Mesenchymal stem cell (in vitro differentiated cells and primary cell): Measurements from ENCODE around the gene P2RX3.

Experiments
- DNase-seq: peaks from one replicate; pipeline ENCODE4 v3.0.0-alpha.2; 2013
- H2AFZ ChIP-seq: one replicate; pipeline ENCODE4 v1.6.1; 2013; ENCODE audit warnings: low read depth, mild to moderate bottlenecking, control low read depth, inconsistent platforms, low read length, moderate library complexity
- H2AK5ac ChIP-seq: 2 replicates; pipeline ENCODE4 v1.6.1; 2013; ENCODE audit warnings: low read length, moderate library complexity, mild to moderate bottlenecking, inconsistent platforms; ENCODE audit not compliant: severe bottlenecking
- H2BK120ac ChIP-seq: one replicate; pipeline ENCODE4 v1.6.1; 2013; ENCODE audit warnings: low read depth, mild to moderate bottlenecking, inconsistent platforms, low read length, moderate library complexity
- H2BK12ac ChIP-seq, 2 experiments: one replicate each; pipeline ENCODE4 v1.6.1; 2013; ENCODE audit warnings: inconsistent platforms in 2 of 2, low read length in 2 of 2, mild to moderate bottlenecking in 2 of 2, moderate library complexity in 2 of 2, control low read depth in 1 of 2
- H2BK15ac ChIP-seq: one replicate; pipeline ENCODE4 v1.6.1; 2013; ENCODE audit warnings: mild to moderate bottlenecking, low read depth, inconsistent platforms; ENCODE audit not compliant: poor library complexity, severe bottlenecking
- H2BK5ac ChIP-seq: 2 replicates; pipeline ENCODE4 v1.6.1; 2013; ENCODE audit warnings: low read depth, mild to moderate bottlenecking, low read length, control low read depth, inconsistent platforms; ENCODE audit not compliant: poor library complexity, severe bottlenecking
- H3K14ac ChIP-seq, 2 experiments: one replicate each; pipeline ENCODE4 v1.6.1; 2013; ENCODE audit warnings: inconsistent platforms in 2 of 2, low read length in 2 of 2, control low read depth in 1 of 2, mild to moderate bottlenecking in 1 of 2, moderate library complexity in 1 of 2
- H3K18ac ChIP-seq, 2 experiments: one replicate each; pipeline ENCODE4 v1.6.1; 2013; ENCODE audit warnings: inconsistent platforms in 2 of 2, low read length in 2 of 2, control low read depth in 1 of 2, low read depth in 1 of 2, mild to moderate bottlenecking in 1 of 2
- H3K23ac ChIP-seq, 2 experiments: one replicate each; pipeline ENCODE4 v1.6.1; 2013; ENCODE audit warnings: inconsistent platforms in 2 of 2, low read length in 2 of 2, mild to moderate bottlenecking in 2 of 2, moderate library complexity in 2 of 2, control low read depth in 1 of 2
- H3K27ac ChIP-seq: 2 replicates; pipeline ENCODE4 v1.5.1; 2013; ENCODE audit warnings: mild to moderate bottlenecking, moderate library complexity, low read length, control low read depth, inconsistent platforms; ENCODE audit not compliant: poor library complexity, severe bottlenecking
- H3K27me3 ChIP-seq, 2 experiments: 2 replicates each; pipeline versions ENCODE4 v1.6.1 to v1.7.0; 2013; ENCODE audit warnings: low read length in 2 of 2, mild to moderate bottlenecking in 2 of 2, moderate library complexity in 2 of 2, control low read depth in 1 of 2, inconsistent platforms in 1 of 2; ENCODE audit not compliant: control insufficient read depth in 1 of 2, insufficient read depth in 1 of 2
- H3K36me3 ChIP-seq, 2 experiments: 2 replicates each; pipeline versions ENCODE4 v1.6.1 to v1.7.0; 2013; ENCODE audit warnings: low read length in 2 of 2, control low read depth in 1 of 2, inconsistent platforms in 1 of 2, low read depth in 1 of 2, mild to moderate bottlenecking in 1 of 2; ENCODE audit not compliant: insufficient read depth in 2 of 2, control insufficient read depth in 1 of 2
- H3K4ac ChIP-seq, 2 experiments: one replicate each; pipeline ENCODE4 v1.6.1; 2013; ENCODE audit warnings: inconsistent platforms in 2 of 2, low read length in 2 of 2, mild to moderate bottlenecking in 2 of 2, moderate library complexity in 2 of 2, control low read depth in 1 of 2, low read depth in 1 of 2
- H3K4me1 ChIP-seq: 2 replicates; pipeline ENCODE4 v1.6.1; 2013; ENCODE audit warnings: low read depth, low read length, control low read depth; ENCODE audit not compliant: control insufficient read depth, insufficient read depth
- H3K4me2 ChIP-seq: 2 replicates; pipeline ENCODE4 v1.6.1; 2013; ENCODE audit warnings: low read length, mild to moderate bottlenecking, inconsistent platforms; ENCODE audit not compliant: poor library complexity, severe bottlenecking
- H3K4me3 ChIP-seq, 2 experiments: 2 replicates each; pipeline versions ENCODE4 v1.5.1 to v1.7.0; 2013; ENCODE audit warnings: low read length in 2 of 2, mild to moderate bottlenecking in 2 of 2, control low read depth in 1 of 2, low read depth in 1 of 2; ENCODE audit not compliant: insufficient read depth in 1 of 2
- H3K79me1 ChIP-seq: replicated peaks from 2 replicates; pipeline ENCODE4 v1.6.1; 2013; ENCODE audit warnings: mild to moderate bottlenecking, control low read depth, low read length, inconsistent platforms; ENCODE audit not compliant: poor library complexity, severe bottlenecking
- H3K9ac ChIP-seq: 2 replicates; pipeline ENCODE4 v1.7.0; 2013; ENCODE audit warnings: mild to moderate bottlenecking, low read length, moderate library complexity
- H3K9me3 ChIP-seq: 2 replicates; pipeline ENCODE4 v1.7.0; 2013; ENCODE audit warnings: mild to moderate bottlenecking, low read length; ENCODE audit not compliant: control insufficient read depth
- H4K8ac ChIP-seq: one replicate; pipeline ENCODE4 v1.6.1; 2013; ENCODE audit warnings: inconsistent platforms, mild to moderate bottlenecking, low read length, moderate library complexity
- H4K91ac ChIP-seq: one replicate; pipeline ENCODE4 v1.6.1; 2013; ENCODE audit warnings: mild to moderate bottlenecking, low read length, inconsistent platforms
- WGBS: methylation state at CpG from one replicate; pipeline ENCODE4 v1.1.7; 2013; ENCODE audit warnings: mixed read lengths; 5-methylcytosine and 5-hydroxymethylcytosine counted together

The P2RX3 gene

DNA sequence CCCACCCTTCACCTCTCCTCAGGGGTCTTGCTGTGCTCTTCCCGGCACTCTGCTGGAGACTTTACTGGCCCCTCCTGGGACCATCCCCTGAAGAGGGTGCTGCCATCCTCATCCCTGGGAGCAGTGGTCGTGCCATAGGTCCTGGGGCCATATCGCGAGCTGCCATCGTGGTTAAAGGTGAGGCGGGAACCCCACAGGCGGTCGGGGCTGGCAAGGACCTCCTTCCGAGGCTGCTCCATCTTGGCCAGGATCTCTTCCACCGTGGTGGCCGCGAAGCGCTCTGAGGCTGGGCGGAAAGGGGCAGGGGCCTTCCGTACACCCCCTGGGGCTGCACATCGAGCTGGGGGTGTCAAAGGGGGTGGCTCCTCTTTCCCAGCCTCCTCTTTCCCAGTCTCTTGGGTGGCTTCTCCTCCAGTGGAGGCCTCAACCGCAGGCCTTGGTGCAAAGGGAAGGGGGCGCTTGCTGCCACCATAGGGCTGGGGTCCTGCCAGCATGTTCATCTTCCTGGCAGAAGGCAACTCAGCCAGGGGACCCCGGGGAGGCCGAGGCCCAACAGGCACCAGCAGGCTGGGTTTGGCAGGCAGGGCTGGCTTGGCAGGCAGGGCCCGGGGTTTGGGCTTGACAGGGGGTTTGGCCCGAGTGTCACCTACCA lies 18.0 kb upstream of the P2RX3 start:
- DNase-seq = no peak
- H2BK12ac ChIP-seq = no peak overlapping the region
- no peak overlapping the region for H3K18ac ChIP-seq
- no peak overlapping the region for H2AFZ ChIP-seq
- peaks cover 45 to 58% of the 10 kb centered on the region in 2 experiments for H3K36me3 ChIP-seq
- peaks cover 34% of the 10 kb centered on the region for H3K4me1 ChIP-seq
- no peak overlapping the region for H3K23ac ChIP-seq
- peak overlapping the region in 1 of 2 experiments; percentile 85 for H3K14ac ChIP-seq
- peak overlapping the region in 1 of 2 experiments; percentile 97 for H3K4me3 ChIP-seq
- H2BK120ac ChIP-seq = no peak overlapping the region
- no peak overlapping the region for H3K27ac ChIP-seq
- no peak overlapping the region for H2BK5ac ChIP-seq
- H4K8ac ChIP-seq = no peak overlapping the region
- H2BK15ac ChIP-seq = peak overlapping the region; percentile 9
- no peaks in the 10 kb centered on the region for H3K9me3 ChIP-seq
- H3K4me2 ChIP-seq = no peak overlapping the region
- H2AK5ac ChIP-seq = no peak overlapping the region
- 97% methylated on average over 20 of the region's 22 CpGs for WGBS
- H3K27me3 ChIP-seq = no peaks in the 10 kb centered on the region
- H4K91ac ChIP-seq = peak overlapping the region; percentile 59
- H3K79me1 ChIP-seq = peaks cover 30% of the 10 kb centered on the region
- H3K4ac ChIP-seq = no peak overlapping the region
- peak overlapping the region; percentile 97 for H3K9ac ChIP-seq

GRCh38 chr11:57320719-57321387 lies 17.3 kb upstream of the P2RX3 start:
- Histone ChIP-seq H4K91ac (no peak overlapping the region), H3K4me3 (peak overlapping the region in 1 of 2 experiments; percentile 97), H3K4me1 (peaks cover 30% of the 10 kb centered on the region), H2BK120ac (no peak overlapping the region), H3K4me2 (no peak overlapping the region), H3K27ac (no peak overlapping the region), H3K4ac (no peak overlapping the region), H3K14ac (no peak overlapping the region), H2AK5ac (no peak overlapping the region), H3K23ac (no peak overlapping the region), H3K36me3 (peaks cover 41 to 52% of the 10 kb centered on the region in 2 experiments), H4K8ac (no peak overlapping the region), H3K79me1 (peaks cover 30% of the 10 kb centered on the region), H3K18ac (no peak overlapping the region), H2BK5ac (no peak overlapping the region), H2BK12ac (no peak overlapping the region), H3K9me3 (no peaks in the 10 kb centered on the region), H2BK15ac (no peak overlapping the region), H2AFZ (no peak overlapping the region), H3K27me3 (no peaks in the 10 kb centered on the region), H3K9ac (peak overlapping the region; percentile 97)
- 95% methylated on average over 2 of the region's 2 CpGs for WGBS
- DNase-seq = no peak

DNA sequence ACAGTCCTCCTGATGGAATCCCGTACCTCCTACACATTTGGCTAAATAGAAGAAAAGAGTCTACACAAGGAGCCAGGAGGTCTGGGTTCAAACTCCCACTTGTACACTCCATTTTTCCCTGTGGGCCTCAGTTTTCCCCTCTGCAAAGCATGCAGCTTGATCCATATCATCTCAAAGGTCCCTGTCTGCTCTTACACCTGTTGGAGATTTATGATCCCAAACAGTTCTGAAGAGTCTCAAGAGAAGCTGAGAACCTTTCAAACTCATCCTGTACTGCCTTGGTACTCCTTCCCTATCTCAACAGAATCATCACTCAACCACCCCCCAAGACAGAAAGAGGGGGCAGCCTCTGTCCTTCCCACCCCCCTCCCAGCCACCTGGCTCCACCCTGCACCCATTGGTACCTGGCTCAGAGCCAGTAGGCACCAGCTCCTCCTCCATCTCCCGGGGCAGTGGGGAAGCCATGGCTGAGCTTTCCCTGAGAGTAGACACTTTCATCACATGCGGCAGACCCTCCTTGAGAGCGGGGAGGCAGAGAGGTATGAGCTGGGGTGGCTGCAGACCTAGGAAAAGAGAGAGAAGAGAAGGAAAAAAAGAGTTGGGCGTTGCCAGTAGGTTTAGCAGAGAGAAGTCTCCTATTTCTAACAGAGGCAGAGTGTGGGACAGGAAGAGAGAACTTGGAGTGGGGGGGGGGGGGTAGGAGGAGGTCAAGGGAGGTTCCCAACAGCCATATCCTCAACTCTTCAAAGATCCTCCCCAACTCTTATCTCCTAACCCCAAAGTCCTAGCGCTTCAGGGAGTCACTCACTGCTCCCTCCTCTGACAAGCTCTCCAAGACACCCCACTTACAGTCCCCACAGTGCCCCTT lies 16.5 kb upstream of the P2RX3 start:
- no peak for DNase-seq
- Histone ChIP-seq H3K9me3 (no peaks in the 10 kb centered on the region), H2AFZ (no peak overlapping the region), H3K27me3 (no peaks in the 10 kb centered on the region), H3K4me3 (peak overlapping the region in 1 of 2 experiments; percentile 97), H3K4me2 (peak overlapping the region; percentile 77), H3K23ac (no peak overlapping the region), H4K8ac (peak overlapping the region; percentile 67), H3K18ac (peak overlapping the region; percentile 75 to 80), H3K4me1 (peaks cover 34% of the 10 kb centered on the region), H3K4ac (peak overlapping the region; percentile 35 to 60), H3K36me3 (peaks cover 42 to 52% of the 10 kb centered on the region in 2 experiments), H3K14ac (no peak overlapping the region), H2BK12ac (peak overlapping the region; percentile 9 to 86), H2BK5ac (peak overlapping the region; percentile 63), H2BK120ac (peak overlapping the region; percentile 89), H3K79me1 (peaks cover 30% of the 10 kb centered on the region), H3K9ac (peak overlapping the region; percentile 97), H4K91ac (peak overlapping the region; percentile 78), H2AK5ac (peak overlapping the region; percentile 42), H2BK15ac (peak overlapping the region; percentile 73), H3K27ac (peak overlapping the region; percentile 78)
- 74% methylated on average over 6 of the region's 6 CpGs for WGBS
